Globus pallidus (tissue), 1 donor: ENCODE data around the gene KCNMA1.
"Not testable (repeated sequence)": the region's sequence is repeated elsewhere in the genome, so short reads cannot be mapped to it uniquely, and the experiment has no call there.

ENCODE experiments used
- DNase-seq: peaks from one replicate; pipeline ENCODE4 v3.0.0-alpha.2; 2015; ENCODE audit warnings: low spot score

Gene KCNMA1

GRCh38 chr10:77392851-77393250, 244.8 kb downstream of the KCNMA1 start:
- no peak for DNase-seq

- no peak for DNase-seq
These were observed 245.3 kb downstream of the KCNMA1 start for GRCh38 chr10:77392236-77392721.

DNA sequence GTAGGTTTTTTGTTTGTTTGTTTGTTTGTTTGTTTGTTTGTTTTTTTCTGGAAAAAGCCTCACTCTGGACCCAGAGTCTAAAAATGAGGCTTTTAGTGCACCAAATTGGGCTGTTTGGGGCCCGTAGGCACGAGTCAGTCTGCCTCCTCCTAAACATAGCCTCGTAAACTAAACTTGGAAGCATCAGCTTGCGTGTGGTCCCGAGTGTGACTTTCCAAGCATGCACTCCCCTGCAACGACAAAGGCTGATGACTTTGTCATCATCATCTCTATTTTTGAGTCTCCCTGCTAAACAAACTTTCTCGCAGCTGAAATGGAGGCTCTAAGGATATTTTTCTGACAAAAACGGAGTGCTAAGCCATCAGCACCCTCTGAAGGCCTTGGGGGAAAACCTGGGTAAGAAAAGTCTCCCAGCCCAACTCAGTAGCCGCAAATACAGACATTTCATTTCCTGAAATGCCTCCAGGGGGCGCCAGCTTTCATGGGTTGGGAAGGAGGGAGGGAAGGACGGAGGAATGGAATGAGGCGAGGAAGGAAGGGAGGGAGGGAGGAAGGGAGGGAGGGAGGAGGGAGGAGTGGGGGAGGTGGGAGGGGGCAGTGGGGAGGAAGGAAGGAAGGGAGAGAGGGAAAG, 245.9 kb downstream of the KCNMA1 start:
- peak; percentile 60 for DNase-seq

- no peak for DNase-seq
These were observed 247.1 kb downstream of the KCNMA1 start for GRCh38 chr10:77390481-77390891.

DNA sequence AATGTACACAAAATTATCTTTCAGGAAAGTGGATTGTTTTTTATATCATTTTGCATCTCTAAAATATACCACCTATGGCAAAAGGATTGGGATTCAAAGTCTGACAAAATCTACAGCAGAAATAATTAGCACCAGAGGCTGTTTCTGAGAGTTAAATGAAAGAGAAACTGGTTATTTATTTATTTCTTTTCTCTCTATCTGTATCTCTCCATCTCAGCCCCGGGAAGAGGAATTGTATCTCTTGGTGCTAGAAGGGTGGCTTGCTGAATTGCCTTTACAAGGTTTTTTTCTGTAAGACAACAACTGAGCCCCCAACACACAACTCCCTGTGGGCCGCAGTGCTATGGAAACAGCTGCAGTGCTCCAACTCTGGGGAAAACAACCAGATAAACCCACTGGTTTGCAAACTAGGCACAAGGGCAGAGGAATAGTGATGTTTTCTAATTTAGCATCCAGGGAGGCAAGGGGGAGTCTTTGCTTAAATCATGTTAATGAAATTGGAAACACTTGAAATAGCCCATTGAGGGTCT, 249.0 kb downstream of the KCNMA1 start:
- DNase-seq, result no peak

GRCh38 chr10:77387701-77388100, 249.9 kb downstream of the KCNMA1 start:
- not testable (repeated sequence) for DNase-seq

GRCh38 chr10:77387247-77387646, 250.4 kb downstream of the KCNMA1 start:
- DNase-seq, result no peak

DNA sequence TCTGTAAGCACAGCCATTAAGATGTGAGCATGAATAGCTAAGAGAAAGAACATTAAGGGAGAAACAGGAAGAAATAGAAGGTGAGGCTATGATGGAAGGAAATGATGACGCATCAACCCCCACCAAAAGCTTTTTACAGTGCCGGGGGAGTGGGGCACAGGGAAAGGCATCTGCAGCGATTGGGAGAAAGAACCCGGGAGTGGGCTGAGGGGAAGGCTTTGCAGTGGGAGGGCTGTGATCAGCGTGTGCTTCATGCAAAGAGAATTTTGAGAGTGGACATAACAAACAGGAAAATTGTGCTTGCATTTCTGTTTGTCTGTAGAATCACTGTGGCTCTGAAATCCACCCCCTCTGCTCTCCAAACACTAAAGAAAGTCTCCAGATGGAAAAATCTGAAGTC, 250.8 kb downstream of the KCNMA1 start:
- no peak for DNase-seq

GRCh38 chr10:77386365-77386764, 251.2 kb downstream of the KCNMA1 start:
- DNase-seq, result no peak

- no peak for DNase-seq
These were observed 252.3 kb downstream of the KCNMA1 start for GRCh38 chr10:77385315-77385714.

- DNase-seq, result no peak
These were observed 253.6 kb downstream of the KCNMA1 start for GRCh38 chr10:77383861-77384553.

DNA sequence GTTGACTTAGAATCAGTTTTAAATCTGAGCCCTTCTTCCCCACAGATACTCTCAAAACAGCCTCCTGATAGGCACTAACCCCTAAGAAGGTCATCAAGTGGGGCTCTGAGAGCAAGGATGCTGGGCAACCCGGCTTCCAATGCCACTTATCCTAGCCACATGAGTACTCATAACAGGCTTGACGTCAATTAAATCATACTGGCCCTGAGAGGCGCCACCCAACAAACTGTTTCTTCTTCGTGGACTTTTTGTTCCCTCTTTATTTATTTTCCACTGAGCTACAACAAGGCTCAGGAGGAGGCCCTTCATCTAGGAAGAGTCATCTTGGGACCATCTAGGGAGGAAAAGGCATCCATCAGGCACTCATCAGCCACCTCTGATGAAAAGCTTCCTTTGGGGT, 255.9 kb downstream of the KCNMA1 start:
- no peak for DNase-seq

- no peak for DNase-seq
These were observed 256.9 kb downstream of the KCNMA1 start for GRCh38 chr10:77380723-77381122.

- DNase-seq, result no peak
These were observed 257.4 kb downstream of the KCNMA1 start for GRCh38 chr10:77380191-77380590.

- no peak for DNase-seq
These were observed 258.9 kb downstream of the KCNMA1 start for GRCh38 chr10:77378366-77379349.

DNA sequence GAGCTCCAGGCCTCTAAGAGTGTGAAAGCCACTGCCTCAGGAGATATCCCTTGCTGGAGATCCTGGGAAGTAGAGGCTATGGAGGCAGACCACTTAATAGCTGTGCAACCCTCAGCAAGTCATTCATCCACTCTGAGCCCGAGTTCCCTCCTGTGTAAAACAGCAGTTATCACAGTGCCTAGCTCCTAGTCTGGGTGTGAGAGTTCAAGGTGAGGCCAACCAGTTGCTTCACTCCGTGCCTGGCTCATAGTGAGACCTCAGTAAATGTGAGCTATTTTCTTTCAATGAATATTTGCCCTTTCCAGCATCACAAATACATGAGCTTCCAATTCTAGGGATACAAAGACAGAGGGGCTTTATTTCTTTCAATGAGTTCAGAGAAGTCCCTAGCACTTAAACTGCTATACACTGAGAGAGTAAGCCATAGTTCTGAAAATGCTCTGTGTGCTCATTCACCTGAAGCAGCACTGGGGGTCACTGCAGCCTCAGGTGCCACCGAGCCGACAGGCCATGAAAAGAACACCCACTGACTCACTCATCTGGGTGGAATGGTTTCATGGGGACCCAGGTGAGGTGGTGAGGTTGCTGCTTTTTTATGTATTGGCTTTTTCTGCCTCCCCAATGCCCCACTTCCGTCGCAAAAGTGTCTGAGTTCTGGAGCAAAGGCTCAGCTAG, 259.8 kb downstream of the KCNMA1 start:
- DNase-seq, result no peak

DNA sequence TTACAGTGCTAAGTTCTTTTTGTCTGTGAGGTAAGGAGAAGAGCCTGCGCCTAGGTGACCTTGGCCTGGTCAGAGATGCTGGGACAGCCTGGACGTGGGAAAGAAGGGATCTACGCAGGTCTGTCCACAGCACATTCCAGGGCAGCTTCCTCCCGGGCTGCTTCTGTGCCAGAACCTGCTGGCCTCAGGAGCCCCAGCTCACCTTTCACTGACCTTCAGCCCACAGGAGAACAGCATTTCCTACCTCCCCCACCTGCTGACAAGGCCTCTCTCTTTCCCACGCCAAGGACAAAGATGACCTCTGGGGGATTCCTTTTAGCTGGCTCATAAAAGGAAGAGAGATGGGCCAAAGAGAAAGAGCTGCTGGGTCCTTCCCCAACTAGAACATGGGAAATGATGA, 260.6 kb downstream of the KCNMA1 start:
- no peak for DNase-seq

- no peak for DNase-seq
These were observed 263.4 kb downstream of the KCNMA1 start for GRCh38 chr10:77374189-77374656.

- no peak for DNase-seq
These were observed 265.5 kb downstream of the KCNMA1 start for GRCh38 chr10:77371848-77372799.

DNA sequence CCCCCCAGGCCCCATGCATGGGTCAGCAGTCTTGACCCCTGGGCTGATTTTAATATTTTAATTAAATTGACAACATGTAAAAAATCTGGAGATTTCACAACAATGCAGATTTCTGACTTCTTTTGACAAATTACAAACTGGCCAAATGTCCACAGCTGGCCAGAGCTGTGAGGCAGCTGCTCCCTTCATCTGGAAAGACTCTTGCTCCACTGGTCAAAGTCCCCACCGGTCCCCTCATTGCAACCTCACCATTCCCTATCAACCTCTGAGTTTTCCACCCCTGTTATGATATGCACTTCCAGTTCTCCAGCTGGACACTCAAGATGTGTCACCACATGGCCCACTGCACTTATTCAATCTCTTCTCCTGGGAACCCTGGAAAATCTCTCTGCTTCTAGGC, 266.2 kb downstream of the KCNMA1 start:
- DNase-seq, result no peak
